Retinal pigment epithelial cell (primary cell): ENCODE data around the gene SH3RF2.
"Not testable (repeated sequence)": the region's sequence is repeated elsewhere in the genome, so short reads cannot be mapped to it uniquely, and the experiment has no call there.

ENCODE experiments used
- DNase-seq: peaks from one replicate; pipeline ENCODE4 v3.0.0-alpha.2; 2010; ENCODE audit warnings: low read depth
- H3K4me3 ChIP-seq: 2 replicates; pipeline ENCODE4 v1.5.1; 2011; ENCODE audit warnings: mild to moderate bottlenecking, low read length, control low read depth, moderate library complexity
- CTCF ChIP-seq: conservative IDR thresholded peaks from 2 replicates; pipeline ENCODE4 v1.5.1; 2011; ENCODE audit warnings: low read depth, low read length, control low read depth, inconsistent platforms

SH3RF2 gene

GRCh38 chr5:145983446-145983845 lies 47.1 kb downstream of the SH3RF2 start:
- no peak overlapping the region for H3K4me3 ChIP-seq
- no peak for TF ChIP-seq CTCF
- no peak for DNase-seq

GRCh38 chr5:145984072-145984471 lies 47.7 kb downstream of the SH3RF2 start:
- H3K4me3 ChIP-seq, result no peak overlapping the region
- no peak for TF ChIP-seq CTCF
- DNase-seq, result no peak

GRCh38 chr5:145987856-145988255 lies 51.5 kb downstream of the SH3RF2 start:
- no peak for DNase-seq
- TF ChIP-seq CTCF, result no peak
- H3K4me3 ChIP-seq, result no peak overlapping the region

GRCh38 chr5:145988993-145989392 lies 52.6 kb downstream of the SH3RF2 start:
- H3K4me3 ChIP-seq, result no peak overlapping the region

GRCh38 chr5:145989428-145989827 lies 53.0 kb downstream of the SH3RF2 start:
- no peak for DNase-seq
- no peak for TF ChIP-seq CTCF
- H3K4me3 ChIP-seq, result no peak overlapping the region

More at GRCh38 chr5:145988993-145989392, 52.6 kb downstream of the SH3RF2 start:
- no peak for TF ChIP-seq CTCF
- no peak for DNase-seq

- DNase-seq, result no peak
- H3K4me3 ChIP-seq, result no peak overlapping the region
- no peak for TF ChIP-seq CTCF
Measured at GRCh38 chr5:145990170-145990569, 53.8 kb downstream of the SH3RF2 start.

- no peak overlapping the region for H3K4me3 ChIP-seq
- no peak for TF ChIP-seq CTCF
- no peak for DNase-seq
Measured at GRCh38 chr5:145991044-145991575, 54.7 kb downstream of the SH3RF2 start.

GRCh38 chr5:145993538-145993937 lies 57.2 kb downstream of the SH3RF2 start:
- not testable (repeated sequence) for DNase-seq, H3K4me3 ChIP-seq
